ENCODE results near the gene CUEDC1. TPM values are rescaled to one million over a fixed set of nuclear protein-coding genes. Genes with fewer than 3 reads are reported as not detected.

The CUEDC1 gene
- total RNA-seq, 8 experiments from 2014 or later, result 6.9 to 37.4 (median 16.3) TPM

DNA sequence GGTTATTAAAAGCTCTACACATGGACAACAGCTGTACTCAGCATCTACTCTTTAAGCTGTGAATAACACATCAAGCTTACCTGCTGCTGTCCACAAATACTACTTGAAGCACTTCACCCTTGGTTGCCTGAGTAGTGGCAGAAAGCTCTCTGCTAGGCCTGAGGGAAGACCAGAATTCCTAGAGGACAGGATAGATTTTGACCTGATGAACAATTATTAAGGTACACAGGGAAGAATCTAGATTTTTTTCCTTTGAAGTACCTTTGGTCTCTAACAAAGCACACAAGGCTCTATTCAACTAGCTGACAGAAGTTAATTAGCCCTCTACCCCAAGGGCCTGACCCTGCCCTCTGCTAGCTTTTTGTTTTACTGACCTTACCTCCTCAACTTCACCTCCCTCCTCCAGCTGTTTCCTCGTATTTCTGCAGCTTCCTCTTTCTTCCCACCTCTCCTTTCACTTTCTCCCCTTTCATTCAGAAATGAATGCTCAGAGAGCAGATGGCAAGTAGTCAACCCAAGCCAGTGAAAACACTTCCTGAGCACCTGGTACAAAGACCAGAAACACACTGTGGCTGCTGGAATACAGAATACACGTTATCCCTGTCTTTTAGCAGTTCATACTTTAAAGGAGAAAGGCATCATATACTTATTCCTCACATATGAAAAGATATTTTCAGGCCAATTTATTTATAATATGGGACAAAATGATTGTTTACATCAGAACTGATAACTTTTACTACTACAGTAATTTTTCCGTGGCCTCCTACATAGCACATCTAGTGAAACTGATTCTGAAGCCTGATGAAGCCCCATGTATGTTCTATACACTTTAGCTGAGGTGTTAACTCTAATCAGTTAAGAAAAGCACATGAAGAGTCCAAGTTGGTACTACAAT is 38.5 kb upstream of the CUEDC1 start:
- Histone ChIP-seq H3K4me1 (replicated peaks in 1 of 2) (peaks cover 14 to 31% of the 10 kb centered on the region in 2 donors), H3K4me3 (no peak overlapping the region), H3K27ac (no peak overlapping the region)
- in situ Hi-C loops (cut with MboI; ENCODE audit: low pct_unique_long_range_greater_than_20kb in 2 of 9, low sequenced_read_pairs in 9 of 9, unreplicated experiment in 9 of 9), result loop anchor here in 7 of 9 experiments (10.0 to 25.0 kb wide), 4 partner anchors 106 to 139 kb away; partner anchors contain the start of gene MRPS23 (in 5 of the 7)
- 0 to 60% (median 46%) methylated on average over 1 to 3 of the region's 3 CpGs for WGBS, 10 experiments
- no peak for ATAC-seq (replicated peaks in 6 of 8)

DNA sequence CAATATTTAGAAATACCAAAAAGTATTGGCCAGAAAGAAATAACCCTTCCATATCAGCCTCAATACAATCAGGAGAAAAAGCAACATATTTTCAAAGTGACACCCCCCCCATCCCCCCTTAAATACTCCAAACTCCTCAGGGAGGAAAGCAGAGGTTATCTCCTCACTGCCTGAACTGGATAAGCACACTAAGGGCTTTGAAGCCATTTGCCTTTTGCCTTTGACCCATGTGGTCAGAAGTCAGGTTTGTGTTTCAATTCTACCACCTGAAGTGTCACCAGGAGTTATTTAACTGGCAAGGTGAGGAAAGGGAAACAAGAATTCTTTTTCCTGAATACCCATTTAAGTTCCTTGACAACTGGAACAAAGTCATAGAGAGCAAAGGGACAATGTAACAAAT is 36.3 kb upstream of the CUEDC1 start:
- no peak overlapping the region for H3K4me3 ChIP-seq
- in situ Hi-C loops (cut with MboI; ENCODE audit: low pct_unique_long_range_greater_than_20kb in 2 of 9, low sequenced_read_pairs in 9 of 9, unreplicated experiment in 9 of 9), result loop anchor here in 7 of 9 experiments (10.0 to 25.0 kb wide), 4 partner anchors 104 to 137 kb away; partner anchors contain the start of gene MRPS23 (in 5 of the 7)
- H3K4me1 ChIP-seq (replicated peaks in 1 of 2), result peaks cover 15 to 32% of the 10 kb centered on the region in 2 donors
- ATAC-seq (replicated peaks in 6 of 8), result no peak
- no peak overlapping the region for H3K27ac ChIP-seq

DNA sequence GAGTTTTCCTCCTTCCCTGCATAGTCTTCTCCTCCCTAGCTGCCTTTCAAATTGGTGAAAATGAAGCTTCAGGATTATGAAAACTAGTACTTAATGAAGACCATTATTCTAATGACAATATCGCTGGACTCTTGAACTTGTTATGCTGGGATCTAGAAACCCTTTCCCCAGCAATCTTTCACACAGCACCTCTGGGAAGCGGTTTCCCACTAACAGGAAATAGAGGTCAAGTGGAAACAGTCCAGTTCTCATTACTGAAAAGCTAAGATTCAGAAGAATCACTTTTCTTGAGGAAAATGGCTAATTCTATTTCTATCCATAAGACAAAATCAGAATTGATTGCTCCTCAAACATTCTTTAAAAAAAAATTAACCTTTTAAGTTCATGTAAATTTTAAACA is 34.8 kb upstream of the CUEDC1 start:
- ATAC-seq (replicated peaks in 6 of 8), result no peak
- Histone ChIP-seq H3K4me1 (replicated peaks in 1 of 2) (peaks cover 24 to 27% of the 10 kb centered on the region in 2 donors), H3K27ac (no peak overlapping the region), H3K4me3 (no peak overlapping the region)
- in situ Hi-C loops (cut with MboI; ENCODE audit: low pct_unique_long_range_greater_than_20kb in 2 of 9, low sequenced_read_pairs in 9 of 9, unreplicated experiment in 9 of 9), result loop anchor here in 7 of 9 experiments (10.0 to 25.0 kb wide), 4 partner anchors 103 to 135 kb away; partner anchors contain the start of gene MRPS23 (in 5 of the 7)
- 80 to 100% (median 100%) methylated on average over 1 to 2 of the region's 2 CpGs; no CpG with 5 or more reads in 2 of the 10 experiments for WGBS, 10 experiments

DNA sequence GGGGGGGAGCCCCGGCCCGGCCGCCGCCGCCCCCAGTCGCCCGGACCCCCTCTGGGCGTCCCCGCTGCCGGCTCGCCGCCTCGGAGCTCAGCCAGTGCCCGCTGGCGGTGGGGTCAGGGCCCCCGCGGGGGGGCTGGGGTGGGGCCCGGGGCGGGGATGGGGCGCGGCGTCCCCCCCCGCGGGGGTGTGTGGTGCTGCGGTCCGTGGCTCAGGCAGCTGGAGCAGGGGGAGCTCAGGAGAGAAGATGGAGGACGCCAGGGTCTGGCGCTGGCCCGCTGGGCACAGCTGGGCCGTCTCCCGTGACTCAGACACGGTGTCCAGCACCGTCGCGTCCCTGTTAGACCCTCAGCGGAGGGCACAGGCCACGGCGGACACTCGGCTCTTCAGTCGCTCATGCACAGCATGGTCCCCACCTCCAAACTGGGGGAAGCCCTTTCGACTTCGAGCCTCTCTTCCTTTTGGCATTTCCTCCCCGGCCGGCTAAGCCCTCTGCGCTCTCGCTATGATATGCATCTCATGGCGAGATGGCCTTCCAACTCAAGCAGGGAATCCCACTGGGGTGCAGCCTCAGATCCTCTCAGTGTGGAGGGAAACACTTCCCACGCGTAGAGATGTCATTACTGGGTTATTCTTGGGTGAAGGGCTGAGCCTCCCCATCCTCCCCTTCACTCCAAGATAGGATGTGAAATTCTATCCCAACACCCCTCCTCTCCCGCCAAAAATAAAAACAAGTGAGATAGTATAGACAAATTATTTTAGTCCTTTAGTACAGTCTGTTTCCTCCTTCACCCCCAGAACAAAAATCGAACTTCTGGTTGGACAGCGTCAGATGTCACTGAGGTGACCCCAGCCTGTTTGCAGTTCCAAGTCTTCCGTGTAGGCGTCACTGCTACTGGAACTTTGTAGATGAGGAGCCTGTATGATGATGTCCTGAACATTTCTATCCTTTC is 33.4 kb upstream of the CUEDC1 start:
- peak; percentile 64 to 82 (median 77) for ATAC-seq (replicated peaks in 6 of 8)
- Histone ChIP-seq H3K27ac (peak overlapping the region; percentile 97 to 99), H3K4me1 (replicated peaks in 1 of 2) (peaks cover 17 to 37% of the 10 kb centered on the region in 2 donors), H3K4me3 (peak overlapping the region; percentile 75 to 92 (median 83))
- in situ Hi-C loops (cut with MboI; ENCODE audit: low pct_unique_long_range_greater_than_20kb in 2 of 9, low sequenced_read_pairs in 9 of 9, unreplicated experiment in 9 of 9), result loop anchor here in 3 of 9 experiments (10.0 to 25.0 kb wide), 3 partner anchors 101 to 126 kb away; partner anchors contain the start of gene MRPS23 (in 1 of the 3)
- 0 to 44% (median 17%) methylated on average over 1 to 8 of the region's 54 CpGs; no CpG with 5 or more reads in 3 of the 10 experiments for WGBS, 10 experiments

DNA sequence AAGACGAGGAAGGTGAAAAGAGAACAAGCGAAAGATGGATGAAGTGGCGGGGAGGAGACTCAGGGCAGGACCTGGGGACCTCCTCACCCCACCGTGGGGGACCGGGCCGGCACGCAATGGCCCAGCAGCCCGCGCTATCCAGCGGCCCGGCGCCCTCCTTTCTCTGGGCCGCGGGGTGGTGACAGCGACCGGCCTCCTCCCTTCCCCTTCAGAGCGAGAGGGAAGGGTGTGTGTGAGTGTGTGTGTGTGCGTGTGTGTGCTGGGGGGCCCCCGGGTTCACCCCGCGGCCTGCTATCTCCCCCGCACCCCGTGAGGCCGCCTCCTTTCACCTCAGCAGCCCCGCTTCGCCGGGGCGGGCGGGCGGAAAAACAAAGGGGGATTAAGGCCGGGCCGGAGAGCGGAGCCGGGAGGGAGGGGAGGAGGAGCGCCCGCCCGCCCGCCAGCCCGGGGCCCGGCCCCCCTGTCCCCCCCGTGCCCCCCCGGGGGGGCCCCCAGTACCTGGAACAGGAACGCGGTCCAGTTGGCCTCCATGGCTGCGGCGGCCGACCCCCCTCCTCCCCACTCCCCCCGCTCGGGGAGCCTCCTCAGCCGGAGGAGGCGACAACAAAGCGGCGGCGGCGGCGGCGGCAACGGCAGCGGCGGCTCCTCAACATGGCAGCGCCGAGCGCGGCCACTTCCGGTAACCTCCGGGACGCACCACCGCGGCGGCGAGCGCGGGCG is 32.5 kb upstream of the CUEDC1 start, which contains the start of gene VEZF1:
VEZF1 (minus strand) TSS at position 674 of the 720 bp plus-strand sequence; CDS start at position 531, 143 bp downstream.
- peak; percentile 57 to 73 (median 66) for ATAC-seq (replicated peaks in 6 of 8)
- 0% methylated on average over 3 of the region's 74 CpGs; no CpG with 5 or more reads in 9 of the 10 experiments for WGBS, 10 experiments
- Histone ChIP-seq H3K4me1 (replicated peaks in 1 of 2) (peaks cover 21 to 44% of the 10 kb centered on the region in 2 donors), H3K27ac (peak within 1 kb of the TSS; percentile 97 to 99), H3K4me3 (peak within 1 kb of the TSS; percentile 75 to 92 (median 83))
- in situ Hi-C loops (cut with MboI; ENCODE audit: low pct_unique_long_range_greater_than_20kb in 2 of 9, low sequenced_read_pairs in 9 of 9, unreplicated experiment in 9 of 9), result loop anchor here in 3 of 9 experiments (10.0 to 25.0 kb wide), 3 partner anchors 100 to 125 kb away; partner anchors contain the start of gene MRPS23 (in 1 of the 3)

DNA sequence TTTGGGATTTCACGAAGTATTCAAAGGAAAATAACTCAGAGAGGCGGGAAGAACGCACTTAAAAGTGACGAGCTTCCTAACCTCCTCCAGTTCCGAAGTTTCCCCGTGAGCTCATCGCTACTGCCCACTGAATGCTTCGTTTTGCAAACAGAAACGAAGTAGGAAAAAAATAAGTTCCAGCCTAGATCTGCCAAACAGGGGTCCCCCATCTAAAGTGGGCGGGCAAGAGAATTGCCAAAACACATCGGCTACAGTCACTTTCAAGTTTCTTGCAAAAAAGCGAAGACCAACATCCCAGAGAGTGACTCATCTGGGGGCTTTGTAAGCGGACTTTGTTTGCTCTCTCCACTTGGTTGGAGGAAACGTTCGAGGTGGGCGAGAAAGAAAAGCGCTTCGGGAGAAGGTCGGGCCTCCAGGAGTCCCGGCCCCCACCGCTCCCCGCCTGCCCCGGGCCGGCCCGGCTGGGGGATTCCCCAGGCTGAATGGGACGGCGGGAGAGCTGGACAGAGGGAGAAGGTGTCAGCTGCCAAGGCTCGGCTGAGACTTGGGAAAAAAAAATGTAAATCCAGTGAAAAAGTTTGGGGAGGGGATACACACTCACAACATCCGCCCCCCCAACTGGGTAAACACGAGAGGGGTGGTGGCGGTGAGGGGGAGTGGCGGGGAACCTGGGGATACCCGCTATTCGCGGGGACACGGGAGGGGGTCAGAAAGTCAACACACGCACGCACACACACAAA is 31.8 kb upstream of the CUEDC1 start:
- WGBS, 10 experiments, result 0 to 7% (median 1%) methylated on average over 3 to 18 of the region's 38 CpGs
- peaks cover 28 to 51% of the 10 kb centered on the region in 2 donors for H3K4me1 ChIP-seq (replicated peaks in 1 of 2)
- peak; percentile 13 to 35 (median 26) for ATAC-seq (replicated peaks in 6 of 8)
- in situ Hi-C loops (cut with MboI; ENCODE audit: low pct_unique_long_range_greater_than_20kb in 2 of 9, low sequenced_read_pairs in 9 of 9, unreplicated experiment in 9 of 9), result loop anchor here in 3 of 9 experiments (10.0 to 25.0 kb wide), 3 partner anchors 100 to 125 kb away; partner anchors contain the start of gene MRPS23 (in 1 of the 3)
- H3K4me3 ChIP-seq, result peak overlapping the region; percentile 75 to 92 (median 83)
- peak overlapping the region; percentile 97 to 99 for H3K27ac ChIP-seq

DNA sequence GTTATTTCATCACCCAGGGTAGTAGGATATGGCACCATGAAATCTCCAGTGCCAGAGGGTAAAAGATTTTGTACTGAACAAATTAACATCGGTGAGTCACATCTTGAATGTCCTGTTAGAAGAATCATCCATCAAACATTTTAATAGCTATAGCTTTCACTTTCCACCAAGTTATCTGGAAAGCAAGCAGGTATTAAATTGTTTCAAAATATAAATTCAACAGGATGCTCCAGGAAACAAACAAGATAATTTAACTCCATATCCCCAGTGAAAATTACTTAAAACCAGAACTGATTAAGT is 30.4 kb upstream of the CUEDC1 start:
- Histone ChIP-seq H3K4me1 (replicated peaks in 1 of 2) (peaks cover 34 to 61% of the 10 kb centered on the region in 2 donors), H3K4me3 (peak overlapping the region; percentile 18 to 92 (median 81)), H3K27ac (peak overlapping the region in 1 of 2 donors; percentile 97)
- WGBS, 10 experiments, result 0 to 43% (median 0%) methylated on average over 1 of the region's 1 CpG; no CpG with 5 or more reads in 2 of the 10 experiments
- peak in 2 of 8 experiments; percentile 6 to 13 for ATAC-seq (replicated peaks in 6 of 8)
- in situ Hi-C loops (cut with MboI; ENCODE audit: low pct_unique_long_range_greater_than_20kb in 2 of 9, low sequenced_read_pairs in 9 of 9, unreplicated experiment in 9 of 9), result loop anchor here in 3 of 9 experiments (10.0 to 25.0 kb wide), 3 partner anchors 98 to 123 kb away; partner anchors contain the start of gene MRPS23 (in 1 of the 3)

DNA sequence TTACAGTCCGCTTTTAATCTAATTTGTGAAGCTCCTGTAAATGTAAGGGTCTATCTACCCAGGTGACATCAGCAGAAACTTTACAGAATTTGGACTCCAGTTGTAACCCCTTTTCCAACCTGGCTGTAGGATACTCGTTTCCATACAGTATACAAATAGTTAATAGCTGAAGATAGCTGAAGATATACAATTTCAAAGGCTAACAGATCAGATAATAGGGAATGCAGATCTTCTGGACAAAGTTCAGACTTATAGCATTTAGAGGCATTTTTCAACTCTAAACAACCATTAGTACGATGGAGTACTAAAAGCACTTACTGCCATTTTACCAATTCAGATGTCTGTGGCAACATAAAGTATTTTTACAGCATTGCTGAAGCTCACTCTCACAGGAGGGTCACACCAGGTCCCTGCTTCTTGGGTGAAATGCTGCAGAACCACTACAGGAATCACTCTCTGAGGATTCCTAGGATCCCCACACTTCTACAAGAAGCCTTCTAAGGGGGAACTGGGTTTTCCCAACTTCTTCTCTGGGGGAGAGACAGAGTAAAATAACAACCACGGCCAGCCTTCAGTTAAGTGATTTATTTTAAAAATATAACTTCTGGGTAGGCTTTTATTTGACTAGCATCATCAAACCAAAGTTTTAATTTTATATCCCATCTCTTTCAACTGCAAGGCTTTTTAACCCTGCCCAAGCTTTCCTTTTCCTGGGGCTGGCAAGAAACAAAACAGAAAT is 29.9 kb upstream of the CUEDC1 start:
- in situ Hi-C loops (cut with MboI; ENCODE audit: low pct_unique_long_range_greater_than_20kb in 2 of 9, low sequenced_read_pairs in 9 of 9, unreplicated experiment in 9 of 9), result loop anchor here in 3 of 9 experiments (10.0 to 25.0 kb wide), 3 partner anchors 98 to 123 kb away; partner anchors contain the start of gene MRPS23 (in 1 of the 3)
- peak overlapping the region; percentile 18 to 92 (median 81) for H3K4me3 ChIP-seq
- H3K27ac ChIP-seq, result peak overlapping the region in 1 of 2 donors; percentile 97
- H3K4me1 ChIP-seq (replicated peaks in 1 of 2), result peaks cover 34 to 61% of the 10 kb centered on the region in 2 donors
- WGBS, 10 experiments, result 10 to 100% (median 48%) methylated on average over 1 to 4 of the region's 4 CpGs; no CpG with 5 or more reads in 2 of the 10 experiments
- no peak for ATAC-seq (replicated peaks in 6 of 8)

DNA sequence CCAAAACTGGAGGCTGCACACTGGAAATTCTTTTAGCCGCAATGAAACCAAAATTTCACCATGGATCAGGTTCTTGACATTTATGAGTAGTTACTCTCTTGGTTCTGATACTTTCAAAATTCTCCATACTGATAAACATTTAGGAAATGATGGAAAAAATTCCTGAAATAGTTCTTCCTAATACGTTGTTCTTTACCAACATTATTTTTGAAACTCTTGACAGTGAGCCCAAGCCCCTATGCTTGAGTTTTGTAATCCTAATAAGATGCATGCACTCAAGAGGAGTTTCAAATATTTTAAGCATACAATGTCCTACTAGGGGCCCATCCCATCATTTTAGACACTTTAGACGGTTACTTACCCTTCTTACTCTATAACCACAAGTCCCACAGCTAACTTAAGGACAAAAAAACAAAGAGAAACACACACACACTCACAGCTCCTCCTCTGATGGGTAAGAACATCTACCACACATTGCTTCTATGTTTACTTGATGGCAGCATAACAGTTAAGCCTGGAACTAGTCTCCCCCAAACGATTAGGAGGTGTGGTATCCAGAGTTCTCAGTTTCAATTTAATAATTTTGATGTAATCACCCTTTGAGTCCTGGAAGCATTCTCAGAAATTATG is 29.2 kb upstream of the CUEDC1 start:
- in situ Hi-C loops (cut with MboI; ENCODE audit: low pct_unique_long_range_greater_than_20kb in 2 of 9, low sequenced_read_pairs in 9 of 9, unreplicated experiment in 9 of 9), result loop anchor here in 3 of 9 experiments (10.0 to 25.0 kb wide), 3 partner anchors 97 to 122 kb away; partner anchors contain the start of gene MRPS23 (in 1 of the 3)
- ATAC-seq (replicated peaks in 6 of 8), result no peak
- 29 to 100% (median 67%) methylated on average over 2 to 4 of the region's 4 CpGs for WGBS, 10 experiments
- Histone ChIP-seq H3K4me3 (peak overlapping the region in 1 of 5 donors; percentile 75), H3K4me1 (replicated peaks in 1 of 2) (peaks cover 34 to 61% of the 10 kb centered on the region in 2 donors), H3K27ac (no peak overlapping the region)

DNA sequence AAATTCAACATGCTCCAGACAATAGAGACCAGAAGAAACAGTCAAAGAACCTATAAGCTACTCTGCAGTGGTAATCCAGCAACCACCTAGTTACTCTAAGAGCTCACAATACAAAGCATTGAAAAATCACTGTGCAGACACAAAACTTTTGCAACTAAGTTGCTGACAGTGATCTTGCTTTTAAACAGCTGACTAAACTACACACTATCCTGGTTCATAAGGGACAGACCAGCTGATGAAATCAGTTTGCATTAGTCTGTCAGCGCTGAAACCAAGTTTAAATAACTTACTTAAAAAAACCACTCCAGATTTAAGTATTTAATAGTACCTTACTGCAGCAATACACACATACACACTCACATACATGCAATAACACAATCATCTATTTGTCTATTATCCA is 28.2 kb upstream of the CUEDC1 start:
- Histone ChIP-seq H3K4me1 (replicated peaks in 1 of 2) (peaks cover 29 to 54% of the 10 kb centered on the region in 2 donors), H3K27ac (no peak overlapping the region), H3K4me3 (no peak overlapping the region)
- WGBS, 10 experiments, result 60 to 100% (median 100%) methylated on average over 1 of the region's 1 CpG; no CpG with 5 or more reads in 2 of the 10 experiments
- in situ Hi-C loops (cut with MboI; ENCODE audit: low pct_unique_long_range_greater_than_20kb in 2 of 9, low sequenced_read_pairs in 9 of 9, unreplicated experiment in 9 of 9), result loop anchor here in 3 of 9 experiments (10.0 to 25.0 kb wide), 3 partner anchors 96 to 121 kb away; partner anchors contain the start of gene MRPS23 (in 1 of the 3)
- peak in 1 of 8 experiments; percentile 3 for ATAC-seq (replicated peaks in 6 of 8)
